IPS-11a (cell line): ENCODE data around the gene MEGF11.

Experiments used
- H3K4me3 ChIP-seq: one replicate; pipeline ENCODE4 v1.5.1; 2013; ENCODE audit warnings: low read depth, low read length, control low read depth

MEGF11 gene

DNA sequence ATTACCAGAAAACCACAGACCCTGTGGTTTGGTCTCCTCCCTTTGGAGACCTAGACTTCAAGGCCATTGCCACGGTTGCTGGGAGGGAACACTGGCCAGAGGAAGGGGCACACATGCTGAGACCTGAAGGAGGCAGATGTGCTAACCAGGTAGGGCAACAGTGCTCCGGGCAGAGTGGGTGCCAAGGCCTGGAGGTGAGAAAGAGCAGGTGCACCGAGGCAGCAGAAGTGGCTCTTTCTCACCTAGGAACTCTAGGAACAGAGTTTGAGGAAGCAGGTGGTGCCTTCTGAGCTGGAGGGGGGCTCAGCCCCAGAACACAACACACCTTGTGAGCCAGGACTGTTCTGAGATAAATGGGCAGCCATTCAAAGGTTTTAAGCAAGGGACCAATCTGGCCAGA lies 106.1 kb downstream of the MEGF11 start:
- H3K4me3 ChIP-seq: no peak overlapping the region

DNA sequence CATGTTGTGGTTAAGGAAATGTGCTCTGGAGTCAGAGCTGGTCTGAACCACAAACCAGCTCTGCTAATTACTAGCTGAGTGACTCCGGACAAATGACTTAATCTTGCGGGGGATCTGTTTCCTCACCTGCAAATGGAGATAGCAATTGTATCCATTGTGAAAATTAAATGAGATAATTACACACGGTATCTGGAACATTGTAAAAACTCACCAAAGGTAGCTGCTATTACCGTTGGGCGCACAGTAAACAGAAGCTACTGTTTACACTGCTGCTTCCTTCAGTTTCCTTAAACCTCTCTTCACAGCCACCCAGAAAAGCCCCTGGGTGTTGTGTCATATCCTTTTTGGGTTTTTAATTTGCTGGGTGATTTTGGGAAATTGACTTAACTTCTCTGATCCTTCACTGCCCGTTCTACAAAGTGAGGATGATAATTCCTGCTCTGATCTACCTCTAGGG lies 107.8 kb downstream of the MEGF11 start:
- no peak overlapping the region for H3K4me3 ChIP-seq

DNA sequence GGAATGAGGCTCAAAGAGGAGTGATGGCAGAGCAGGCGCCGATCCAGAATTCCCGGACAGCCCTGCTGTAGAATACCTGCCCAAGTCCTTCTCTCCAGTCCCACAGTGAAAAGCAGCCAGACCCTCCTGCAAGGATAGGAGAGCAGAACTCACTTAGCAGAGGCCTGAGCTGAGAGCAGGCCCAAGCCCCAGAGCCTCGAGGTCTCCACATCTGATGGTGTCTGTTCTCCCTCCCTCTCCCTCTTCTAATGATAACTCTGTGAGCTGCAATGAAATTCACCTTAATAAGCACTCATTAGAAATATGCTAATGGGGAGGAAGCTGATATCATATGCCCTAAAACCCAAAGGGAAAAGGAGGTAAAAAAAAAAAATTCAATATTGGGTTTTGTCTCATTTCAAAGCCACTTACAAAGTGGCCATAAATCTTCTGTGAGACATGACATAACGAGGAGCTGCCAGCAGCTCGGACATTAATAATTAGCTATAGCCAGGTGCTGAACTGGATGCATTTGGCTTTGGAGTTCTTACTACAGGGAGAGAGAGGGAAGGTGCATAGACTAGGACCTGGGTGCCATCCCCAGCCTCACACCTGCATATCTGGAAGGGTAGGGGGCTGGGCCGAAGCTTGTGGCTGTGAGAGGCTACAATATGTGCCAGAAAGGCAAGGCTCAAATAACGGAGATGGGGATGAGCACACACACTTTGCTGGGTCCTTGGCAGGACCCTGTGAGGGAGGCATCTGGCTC lies 108.4 kb downstream of the MEGF11 start:
- no peak overlapping the region for H3K4me3 ChIP-seq

DNA sequence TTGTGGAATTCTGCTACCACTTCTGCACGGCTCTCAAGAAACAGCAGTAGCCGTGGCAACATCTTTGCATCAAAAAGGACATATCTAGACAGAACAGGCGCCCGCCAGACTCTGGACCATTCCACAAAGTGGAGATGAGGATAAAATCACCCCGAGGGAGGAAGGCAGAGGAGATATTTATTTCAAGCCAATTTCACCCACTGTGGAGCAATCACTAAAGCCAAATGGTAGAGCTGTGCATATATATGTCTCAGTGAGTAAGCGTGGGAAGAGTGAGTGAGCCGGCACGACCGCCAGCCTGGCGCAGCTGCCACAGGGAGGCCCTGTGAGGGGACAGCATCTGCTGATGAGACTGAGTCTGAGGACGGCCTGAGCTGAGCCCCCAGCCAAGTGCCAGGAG lies 111.3 kb downstream of the MEGF11 start:
- no peak overlapping the region for H3K4me3 ChIP-seq

DNA sequence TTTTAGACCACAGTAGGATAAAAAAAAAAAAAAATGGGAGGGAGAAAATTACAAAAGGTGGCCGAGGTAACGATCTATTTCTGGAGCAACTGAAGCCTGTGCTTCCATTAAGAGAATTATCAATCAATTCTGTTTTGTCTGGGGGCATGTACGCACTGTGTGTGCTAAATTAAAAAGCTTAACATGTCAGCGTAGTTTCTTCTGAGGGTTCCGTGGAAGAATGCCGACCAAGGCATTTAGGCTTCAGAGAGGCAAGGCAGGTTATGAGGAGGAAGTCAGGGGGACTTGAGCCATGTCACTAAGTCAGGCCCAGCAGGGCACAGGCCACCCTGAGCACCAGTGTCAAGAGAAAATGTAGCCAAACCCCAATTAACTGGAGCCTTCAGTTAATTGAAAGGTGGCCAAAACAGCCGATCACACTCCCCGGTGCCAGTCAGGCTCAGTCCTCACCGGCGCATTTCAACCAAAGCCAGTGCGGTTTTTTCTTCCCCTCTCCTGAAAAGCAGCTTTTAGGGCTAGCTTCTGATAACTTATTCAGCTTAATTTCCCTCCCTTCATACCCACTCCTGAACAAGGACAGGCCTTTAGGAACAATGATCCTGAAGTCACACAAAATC lies 113.9 kb downstream of the MEGF11 start:
- no peak overlapping the region for H3K4me3 ChIP-seq

DNA sequence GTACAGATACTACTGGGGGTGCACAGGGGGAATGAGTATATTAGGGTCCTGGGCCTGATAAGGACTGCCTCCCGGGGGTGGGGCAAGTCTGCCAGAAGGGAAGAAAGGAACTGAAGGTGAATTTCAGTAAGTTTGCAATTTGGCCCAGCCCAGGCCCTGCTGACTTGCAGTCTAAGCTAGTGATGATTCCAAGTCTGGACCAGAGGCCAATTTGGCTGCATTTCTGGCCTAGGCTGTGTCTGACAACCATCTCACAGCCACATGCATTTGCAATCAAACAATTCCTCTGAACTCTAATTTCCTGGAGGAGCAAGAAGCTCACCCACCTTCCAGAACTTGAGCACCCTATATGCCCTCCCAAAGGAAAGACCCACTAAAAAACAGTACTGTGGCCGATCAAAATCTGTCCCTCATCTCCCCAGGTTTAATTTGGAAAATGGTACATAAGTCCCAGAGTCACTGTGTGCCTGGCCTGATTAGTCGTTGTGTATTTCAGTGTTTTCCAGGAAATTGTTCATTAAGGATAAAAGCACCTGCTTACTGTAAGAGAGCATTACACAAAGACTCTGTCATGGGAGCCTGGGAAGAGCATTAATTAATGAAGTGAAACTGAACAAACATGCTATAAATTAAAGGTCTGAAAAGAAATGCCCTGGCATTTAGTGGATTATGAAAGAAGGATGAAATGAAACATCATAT lies 114.5 kb downstream of the MEGF11 start:
- no peak overlapping the region for H3K4me3 ChIP-seq

DNA sequence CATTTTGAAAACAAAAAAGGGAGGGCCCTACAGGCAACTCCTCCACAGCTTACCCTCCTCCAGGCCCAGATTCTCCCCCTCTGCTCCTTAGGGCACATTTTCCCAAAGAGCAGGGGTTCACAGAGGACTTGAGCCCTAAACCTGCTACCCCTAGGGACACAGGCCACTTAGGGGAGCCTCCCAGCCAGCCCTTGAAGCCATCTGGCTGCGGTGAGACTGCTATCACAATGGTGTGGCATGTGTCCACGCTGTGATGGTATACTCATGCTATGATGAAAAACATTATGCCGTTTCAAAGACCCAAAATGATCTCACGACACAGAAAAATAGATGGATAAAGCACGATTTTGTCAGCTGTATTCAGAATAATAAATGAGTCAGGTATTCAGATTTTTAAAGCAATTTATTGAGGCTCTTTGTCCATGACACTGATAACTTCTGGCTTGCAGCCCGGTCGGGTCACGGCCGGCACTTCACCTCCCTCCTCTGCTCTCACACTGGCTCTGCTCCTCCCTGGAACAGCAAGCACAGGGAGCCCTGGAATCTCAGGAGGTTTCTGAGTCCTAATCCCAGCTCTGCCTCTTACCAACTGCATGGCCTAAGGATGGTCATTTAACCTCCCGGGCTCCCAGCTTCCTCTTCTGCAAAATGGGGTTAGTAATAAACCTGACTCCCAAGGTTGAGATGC lies 115.3 kb downstream of the MEGF11 start:
- H3K4me3 ChIP-seq: no peak overlapping the region

DNA sequence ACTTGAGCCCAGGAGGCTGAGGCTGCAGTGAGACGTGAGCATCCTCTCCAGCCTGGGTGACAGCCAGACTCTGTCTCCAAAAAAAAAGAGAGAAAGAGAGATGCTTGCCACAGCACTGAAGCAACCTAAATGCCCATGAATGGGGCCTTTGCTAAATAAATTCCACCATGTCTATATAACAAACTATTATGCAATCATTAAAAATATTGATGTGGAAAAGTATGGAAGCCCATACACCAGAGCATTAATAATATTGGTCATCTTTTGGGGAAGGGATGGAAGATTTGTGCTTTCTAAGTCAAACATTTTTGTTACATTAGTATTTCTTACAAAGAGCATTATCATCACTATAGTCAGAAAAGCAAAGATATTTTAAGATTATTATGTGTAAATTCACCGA lies 116.6 kb downstream of the MEGF11 start:
- no peak overlapping the region for H3K4me3 ChIP-seq

DNA sequence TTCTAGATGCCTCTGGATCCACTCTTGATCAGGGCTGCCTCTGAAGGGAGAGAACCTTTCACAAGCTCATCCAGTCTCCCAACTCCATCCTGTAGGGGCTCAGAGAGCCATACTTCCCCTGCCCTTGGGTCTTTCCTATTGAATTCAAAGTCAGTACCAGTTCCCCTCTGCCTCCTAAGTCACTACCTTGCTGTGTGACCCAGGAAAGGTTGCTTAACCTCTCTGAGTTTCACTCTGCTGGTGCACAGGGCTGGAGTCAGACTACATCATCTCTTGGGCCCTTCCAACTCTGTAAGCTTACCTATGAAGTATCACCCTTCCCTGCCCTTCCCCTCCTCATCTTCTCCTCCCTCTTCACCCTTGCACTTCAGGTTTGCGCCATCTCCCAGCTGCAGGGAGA lies 117.9 kb downstream of the MEGF11 start:
- no peak overlapping the region for H3K4me3 ChIP-seq

DNA sequence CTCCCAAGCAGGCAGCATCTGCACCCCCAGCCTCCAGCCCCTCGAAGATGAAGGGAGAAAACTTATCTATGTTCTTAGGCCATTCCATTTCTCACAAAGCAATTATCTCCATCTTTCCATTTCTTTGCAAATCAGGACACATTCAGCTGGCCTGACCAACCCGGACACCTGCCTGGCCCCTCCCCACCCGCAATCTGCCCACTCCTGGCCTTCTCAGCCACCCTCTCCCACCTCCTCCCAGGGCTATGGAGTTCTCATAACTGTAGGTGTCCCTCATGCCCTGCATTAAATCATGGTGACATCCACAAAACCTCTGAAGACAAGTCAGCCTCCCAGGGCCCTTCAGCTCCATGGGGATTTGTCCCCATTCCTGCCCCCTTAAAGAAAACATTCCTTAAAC lies 119.3 kb downstream of the MEGF11 start:
- H3K4me3 ChIP-seq: no peak overlapping the region

DNA sequence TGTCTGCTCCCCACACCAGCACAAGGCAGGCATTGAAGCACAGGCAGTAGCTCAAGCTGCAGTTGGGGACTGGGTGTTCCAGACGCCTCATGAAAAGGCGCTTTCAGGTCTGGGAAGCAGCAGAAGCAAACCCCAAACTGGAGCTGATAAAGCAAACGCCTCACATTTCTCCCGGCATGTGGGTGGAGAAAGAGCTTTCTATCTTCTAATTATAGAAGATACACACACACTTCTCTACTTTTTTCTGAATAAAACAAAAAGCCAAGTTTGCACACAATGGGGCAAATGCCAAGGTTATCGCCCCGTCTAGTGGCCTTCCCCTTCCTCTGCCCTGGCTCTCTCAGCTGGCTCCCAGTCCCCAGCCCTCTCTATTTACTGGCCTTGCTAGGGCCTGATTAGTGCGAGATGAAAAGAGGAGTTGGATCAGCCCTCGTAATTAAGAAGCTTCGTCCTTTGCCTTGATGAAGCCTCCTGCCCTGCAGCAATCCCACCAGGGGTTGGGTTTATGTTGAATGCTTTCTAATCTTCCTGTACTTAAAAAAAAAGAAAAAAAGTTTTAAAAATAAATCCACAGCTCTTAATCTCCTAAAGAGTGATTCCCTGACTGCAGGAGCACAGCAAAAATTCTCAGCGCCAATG lies 120.2 kb downstream of the MEGF11 start:
- H3K4me3 ChIP-seq: no peak overlapping the region

DNA sequence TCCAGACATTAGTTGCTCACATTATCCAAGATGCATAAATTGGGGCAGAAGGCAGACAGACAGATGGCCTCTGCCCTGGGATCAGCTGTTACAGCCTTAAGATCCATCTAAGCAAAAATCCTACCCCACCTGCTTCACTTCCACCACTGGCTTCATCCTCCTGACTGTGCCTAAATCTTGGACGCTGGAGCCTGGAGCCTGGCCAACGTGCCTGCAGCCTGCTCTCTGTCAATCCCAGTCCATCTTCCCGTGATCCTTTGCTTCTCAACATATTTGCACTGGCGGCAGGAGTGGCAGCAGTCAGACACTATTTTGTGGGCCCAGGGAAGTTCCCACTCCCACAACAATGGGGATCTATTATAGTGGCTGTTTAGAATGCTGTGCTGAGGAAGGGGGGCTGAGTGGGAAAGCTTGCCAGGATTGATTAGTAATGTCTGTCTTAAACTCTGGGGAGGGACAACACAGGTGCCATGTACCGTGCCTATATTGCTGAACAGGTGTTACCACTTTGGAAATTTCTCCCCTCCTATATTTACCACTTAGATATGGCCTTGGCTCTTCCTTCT lies 121.2 kb downstream of the MEGF11 start:
- H3K4me3 ChIP-seq: no peak overlapping the region

DNA sequence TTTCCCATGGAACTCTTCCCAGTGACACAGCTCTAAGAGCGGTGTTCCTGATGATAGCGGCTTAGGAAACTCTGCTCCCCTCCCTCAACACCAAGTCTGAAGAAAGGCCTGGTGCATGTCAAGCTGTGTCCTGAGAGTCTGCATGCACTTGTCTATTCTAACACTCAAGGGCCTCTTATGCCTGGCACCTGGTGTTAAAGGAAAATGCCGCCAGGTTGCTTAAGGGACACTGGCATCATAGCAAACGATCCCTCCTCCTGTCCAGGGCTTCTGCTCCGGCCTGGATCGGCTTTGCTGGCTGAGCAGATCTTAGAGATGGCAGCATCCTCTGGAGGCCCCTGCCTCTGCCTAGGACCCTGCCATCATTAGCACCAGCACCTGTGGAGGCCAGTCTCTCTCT lies 121.7 kb downstream of the MEGF11 start:
- no peak overlapping the region for H3K4me3 ChIP-seq

DNA sequence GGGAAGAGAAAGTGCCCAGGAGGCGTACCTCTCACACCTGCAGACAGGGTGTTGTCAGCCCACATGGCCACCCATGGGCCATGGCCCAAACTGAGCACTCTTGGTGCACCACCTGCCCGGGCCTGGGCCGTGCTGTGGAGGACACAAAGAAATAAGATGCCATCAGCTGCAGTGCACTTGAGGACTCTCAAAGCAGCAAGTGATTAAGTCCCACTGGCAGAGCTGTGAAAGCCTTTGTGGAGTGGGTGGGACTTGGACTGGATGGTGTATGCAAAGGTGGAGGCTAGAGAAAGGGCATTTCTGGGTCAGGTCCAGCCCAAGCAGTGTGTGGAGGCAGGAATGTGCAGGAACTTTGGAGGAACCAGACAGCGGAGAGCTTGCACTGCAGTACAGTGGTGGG lies 122.3 kb downstream of the MEGF11 start:
- no peak overlapping the region for H3K4me3 ChIP-seq

DNA sequence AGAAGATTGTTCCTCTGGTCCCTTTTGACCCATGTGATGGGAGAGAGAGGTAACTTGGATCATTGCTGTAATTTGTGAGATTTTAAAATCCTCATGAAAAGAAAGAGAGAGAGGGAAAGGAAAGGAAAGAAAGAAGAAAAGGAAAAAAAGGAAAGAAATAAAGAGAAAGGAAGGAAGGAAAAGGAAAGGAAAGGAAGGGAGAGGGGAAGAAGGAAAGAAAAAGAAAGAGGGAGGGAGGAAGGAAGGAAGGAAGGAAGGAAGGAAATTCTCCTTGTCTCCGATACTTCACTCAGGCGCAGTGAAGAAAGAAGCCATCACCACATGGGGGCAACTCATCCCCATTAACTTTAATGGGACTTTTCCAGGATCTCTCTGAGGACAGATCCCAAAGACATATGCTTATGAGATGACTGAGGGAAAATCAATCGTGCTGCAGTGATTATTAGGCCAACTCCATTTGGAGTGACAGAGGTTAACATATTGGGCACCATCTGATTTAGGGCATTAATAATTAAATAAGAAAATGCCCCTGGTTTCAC lies 123.0 kb downstream of the MEGF11 start:
- H3K4me3 ChIP-seq: no peak overlapping the region

DNA sequence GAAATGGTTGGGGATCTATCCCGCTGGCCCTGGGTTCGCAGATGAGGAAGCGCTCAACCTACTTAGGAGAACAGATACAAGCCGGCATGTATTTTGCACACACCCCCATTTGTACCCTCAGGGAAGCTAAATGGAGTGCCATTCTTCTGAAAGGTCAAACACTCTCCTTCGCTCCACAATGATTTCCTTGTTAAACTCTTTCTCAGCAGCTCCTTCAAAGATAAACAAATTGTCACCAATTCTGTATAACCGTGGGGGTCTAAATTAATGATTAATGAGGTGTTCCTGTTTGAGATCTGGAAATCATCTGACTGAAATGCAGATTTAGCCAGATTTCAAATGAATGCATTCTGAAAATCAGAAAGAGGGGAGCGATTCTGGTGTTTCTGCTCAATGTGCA lies 124.0 kb downstream of the MEGF11 start:
- H3K4me3 ChIP-seq: no peak overlapping the region

DNA sequence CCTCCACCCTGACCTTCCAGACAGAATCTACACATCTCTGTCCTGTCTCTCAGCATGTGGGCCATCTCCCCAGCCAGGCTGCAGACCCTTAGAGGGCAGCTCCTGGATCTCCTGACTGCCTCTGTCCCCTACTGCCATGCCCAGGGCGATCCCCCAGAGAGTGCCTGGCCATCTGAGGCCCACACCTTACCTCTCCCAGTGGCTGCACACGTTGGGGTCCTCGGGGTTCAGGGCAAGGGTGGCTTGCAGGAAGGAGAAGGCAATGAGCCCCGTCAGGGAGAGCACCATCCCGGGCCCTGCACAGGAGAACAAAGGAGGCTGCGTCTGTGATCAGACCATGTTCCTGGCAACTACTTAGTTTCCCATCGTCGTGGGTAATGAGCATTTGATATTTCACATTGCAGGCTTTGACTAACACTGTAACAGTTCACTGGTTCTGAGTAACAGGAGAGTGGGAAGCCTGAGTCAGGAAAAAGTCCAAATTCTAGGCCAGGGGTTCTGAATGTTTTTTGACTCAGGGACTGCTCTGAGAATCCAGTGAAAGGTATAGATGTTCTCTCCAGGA lies 125.4 kb downstream of the MEGF11 start:
- H3K4me3 ChIP-seq: no peak overlapping the region

DNA sequence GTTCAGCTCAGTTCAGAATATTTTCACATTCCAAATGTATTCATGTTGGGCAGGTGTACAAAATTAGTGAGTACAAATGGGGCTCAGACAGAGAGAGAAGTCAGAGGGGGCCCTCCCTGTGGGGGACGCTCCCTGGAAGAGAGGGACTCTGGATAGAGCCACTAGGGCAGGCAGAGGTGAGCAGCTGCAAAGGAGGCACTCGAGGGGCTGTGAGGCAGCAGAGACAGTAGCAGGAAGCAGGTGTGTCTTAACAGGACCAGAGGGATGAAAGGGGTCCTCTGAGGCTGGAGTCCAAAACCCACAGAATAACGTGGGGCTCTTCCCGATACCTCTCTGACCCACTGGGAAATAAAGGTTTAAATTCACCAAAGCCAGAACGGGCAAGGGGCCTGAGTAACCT lies 127.1 kb downstream of the MEGF11 start:
- H3K4me3 ChIP-seq: no peak overlapping the region

DNA sequence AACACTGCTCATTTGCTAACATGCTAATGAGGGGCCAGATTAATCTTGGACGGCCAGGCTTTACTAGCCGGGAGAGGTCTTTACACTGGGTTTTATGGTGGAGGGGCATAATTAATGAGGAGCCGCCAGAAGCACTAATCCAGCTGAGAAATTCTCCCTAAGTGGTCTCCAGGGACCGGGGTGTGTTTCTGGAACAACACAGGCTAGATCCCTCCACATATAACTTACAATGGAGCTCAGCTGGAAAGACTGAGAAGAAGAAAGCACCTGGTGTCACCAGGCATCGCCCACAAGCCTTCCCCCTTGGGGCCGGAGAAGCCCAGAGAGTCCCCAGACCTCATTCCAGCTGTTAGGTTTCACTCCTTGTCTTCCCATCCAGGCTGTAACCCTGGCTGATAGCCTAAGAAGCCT lies 127.5 kb downstream of the MEGF11 start:
- no peak overlapping the region for H3K4me3 ChIP-seq

DNA sequence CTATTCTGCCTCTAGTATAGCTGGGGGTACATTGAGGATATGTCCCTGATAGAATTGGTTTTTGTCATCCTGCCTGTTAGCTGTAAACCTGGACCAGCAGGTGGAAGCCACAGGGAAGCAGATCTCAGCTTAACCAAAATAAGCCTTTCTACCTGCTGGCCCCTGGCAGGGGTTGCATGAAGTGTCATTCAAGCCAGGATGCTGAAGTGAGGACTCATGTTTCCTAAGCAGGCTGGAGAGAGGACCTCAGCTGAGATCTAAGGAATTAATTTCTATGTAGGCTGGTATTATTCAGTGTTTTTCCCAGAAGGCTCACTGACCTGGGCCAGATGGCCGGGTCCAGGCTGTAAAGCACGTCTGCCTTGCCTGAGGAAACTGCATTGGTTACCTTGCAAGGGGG lies 128.9 kb downstream of the MEGF11 start:
- H3K4me3 ChIP-seq: no peak overlapping the region
